ENCODE data around the gene RGS6. TPM values are rescaled to one million over a fixed set of nuclear protein-coding genes. Genes with fewer than 3 reads are reported as not detected.

RGS6 gene
- total RNA-seq, 1 donor from 2014 or later = 1.1 TPM

- DNase-seq (ENCODE audit: low spot score) = no peak
Observed at GRCh38 chr14:72164420-72165228, 232.4 kb downstream of the RGS6 start.

DNA sequence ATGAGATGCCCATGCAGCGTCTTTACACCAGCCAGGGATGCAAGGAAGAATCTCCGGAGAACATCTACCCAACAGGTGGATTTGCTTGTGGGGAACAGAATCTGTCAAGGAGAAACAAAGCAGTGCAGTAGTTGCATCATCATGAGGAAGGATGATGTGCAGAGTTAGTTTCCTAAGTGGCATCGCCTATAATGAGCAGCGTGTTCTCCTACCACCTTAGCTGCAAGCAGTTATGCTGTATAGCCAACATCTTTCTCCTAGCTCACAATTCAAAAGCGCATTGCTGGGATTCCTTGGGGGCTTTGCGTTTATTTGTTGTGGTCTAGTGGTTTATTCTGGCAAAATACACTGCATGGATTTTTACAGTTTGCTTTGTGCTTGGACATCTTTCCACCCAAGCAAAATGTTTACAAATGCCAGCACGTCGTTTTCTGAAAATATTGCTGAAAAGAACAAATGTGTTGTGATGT is 233.0 kb downstream of the RGS6 start:
- no peak for DNase-seq (ENCODE audit: low spot score)

DNA sequence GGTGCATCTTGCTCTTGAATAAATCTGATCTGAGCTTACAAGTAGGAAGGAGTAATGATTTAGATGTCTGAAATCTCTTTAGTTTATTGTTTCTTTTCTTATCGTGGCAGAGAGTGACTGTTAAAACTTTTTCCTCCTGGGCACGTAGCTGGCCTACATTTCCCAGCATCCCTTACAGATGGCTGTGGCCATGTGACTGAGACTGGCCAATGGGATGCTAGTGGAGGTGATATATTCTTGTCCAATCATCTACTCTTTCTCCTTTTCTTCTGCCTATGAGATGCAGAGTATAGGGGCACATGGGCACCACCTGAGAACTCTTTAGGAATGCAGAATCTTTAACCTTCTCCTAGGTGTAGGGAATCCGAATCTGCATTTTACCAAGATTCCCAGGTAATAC is 237.3 kb downstream of the RGS6 start:
- no peak for DNase-seq (ENCODE audit: low spot score)

DNA sequence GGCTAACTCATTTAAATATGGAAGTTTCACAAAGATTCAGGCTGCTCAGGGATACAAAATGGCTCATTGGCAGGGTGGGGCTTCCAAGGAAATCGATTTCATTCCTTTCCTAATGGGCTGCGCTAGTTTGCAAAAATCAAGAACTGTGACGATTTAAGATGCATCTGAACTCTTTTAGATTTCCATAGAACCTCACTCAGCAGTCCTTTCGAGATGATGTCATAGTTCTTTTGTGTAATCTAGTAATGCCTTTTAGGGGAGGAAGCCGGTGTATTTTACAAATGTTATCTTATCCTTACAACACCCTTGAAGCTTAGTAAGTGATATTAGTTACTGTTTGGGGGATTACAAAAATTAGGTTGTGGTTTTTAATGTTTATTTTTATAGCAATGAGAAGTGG is 239.8 kb downstream of the RGS6 start:
- no peak for DNase-seq (ENCODE audit: low spot score)

DNA sequence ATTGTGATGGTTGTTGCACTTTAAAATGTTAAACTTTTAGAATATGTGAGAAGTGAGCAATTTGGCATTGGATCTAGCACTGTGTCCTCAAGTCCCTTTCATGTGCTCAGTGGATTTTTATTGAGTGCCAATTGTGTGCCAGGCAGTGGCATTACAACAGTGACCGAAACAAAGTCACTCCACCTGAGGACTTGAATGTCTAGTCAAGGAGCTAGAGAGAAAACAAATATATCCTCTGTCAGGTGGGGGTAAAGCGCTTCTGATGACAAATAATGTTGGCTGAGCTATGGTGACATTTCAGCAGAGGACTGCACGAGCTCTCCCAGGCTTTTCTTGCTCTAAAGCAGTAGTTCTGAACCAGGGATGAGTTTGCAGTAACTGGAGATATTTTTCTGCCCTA is 240.4 kb downstream of the RGS6 start:
- no peak for DNase-seq (ENCODE audit: low spot score)

DNA sequence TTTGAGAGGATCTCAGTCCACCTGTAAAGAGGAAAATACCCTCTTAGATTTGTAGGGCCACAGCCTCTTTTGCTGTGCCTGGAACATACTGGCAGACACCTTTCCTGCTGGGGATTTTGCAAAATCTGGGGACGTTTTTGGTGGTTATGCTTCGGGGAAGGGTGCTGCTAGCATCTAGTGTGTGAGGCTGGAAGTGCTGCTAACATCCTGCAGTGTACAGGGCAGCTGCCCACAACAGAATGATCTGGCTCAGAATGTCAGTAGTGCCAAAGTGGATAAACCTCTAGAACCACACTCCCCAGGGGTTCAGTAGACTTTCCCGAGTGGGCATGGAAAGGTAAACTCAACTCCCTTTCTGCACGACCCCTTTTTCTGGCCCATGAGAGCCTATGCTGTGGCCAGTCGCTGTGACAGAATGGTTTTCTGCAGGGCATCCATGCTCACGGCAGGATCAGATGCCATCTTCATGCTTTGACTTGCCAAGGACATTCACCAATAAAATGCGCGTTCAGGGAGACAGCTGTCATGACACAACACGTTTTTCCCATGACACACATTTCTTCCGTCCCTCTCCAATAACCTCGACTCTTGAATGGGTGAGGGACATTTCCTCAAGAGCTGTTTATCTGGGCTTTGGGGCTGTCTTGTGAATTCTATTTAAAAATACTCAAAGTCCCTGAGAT is 240.9 kb downstream of the RGS6 start:
- DNase-seq (ENCODE audit: low spot score) = no peak

- no peak for DNase-seq (ENCODE audit: low spot score)
Observed at GRCh38 chr14:72177251-72177650, 245.0 kb downstream of the RGS6 start.

DNA sequence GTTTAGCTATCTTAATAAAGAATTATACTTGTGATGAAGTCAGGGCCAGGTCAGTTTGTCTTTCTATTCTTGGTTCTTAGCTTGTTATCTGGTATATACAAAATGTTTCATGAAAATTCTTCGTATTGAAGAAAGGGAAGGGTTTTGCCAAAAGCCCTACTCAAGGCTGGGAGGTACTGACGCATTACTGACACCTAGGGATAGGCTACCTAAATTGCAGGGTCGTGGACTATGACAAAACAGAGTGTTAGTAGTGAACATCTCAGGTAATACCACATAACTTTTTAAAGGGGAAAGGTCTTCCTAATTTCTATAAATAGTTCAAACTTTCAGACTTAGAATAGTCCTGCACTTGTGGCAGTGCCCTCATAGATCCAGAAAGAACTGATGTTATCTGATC is 246.3 kb downstream of the RGS6 start:
- DNase-seq (ENCODE audit: low spot score) = no peak

DNA sequence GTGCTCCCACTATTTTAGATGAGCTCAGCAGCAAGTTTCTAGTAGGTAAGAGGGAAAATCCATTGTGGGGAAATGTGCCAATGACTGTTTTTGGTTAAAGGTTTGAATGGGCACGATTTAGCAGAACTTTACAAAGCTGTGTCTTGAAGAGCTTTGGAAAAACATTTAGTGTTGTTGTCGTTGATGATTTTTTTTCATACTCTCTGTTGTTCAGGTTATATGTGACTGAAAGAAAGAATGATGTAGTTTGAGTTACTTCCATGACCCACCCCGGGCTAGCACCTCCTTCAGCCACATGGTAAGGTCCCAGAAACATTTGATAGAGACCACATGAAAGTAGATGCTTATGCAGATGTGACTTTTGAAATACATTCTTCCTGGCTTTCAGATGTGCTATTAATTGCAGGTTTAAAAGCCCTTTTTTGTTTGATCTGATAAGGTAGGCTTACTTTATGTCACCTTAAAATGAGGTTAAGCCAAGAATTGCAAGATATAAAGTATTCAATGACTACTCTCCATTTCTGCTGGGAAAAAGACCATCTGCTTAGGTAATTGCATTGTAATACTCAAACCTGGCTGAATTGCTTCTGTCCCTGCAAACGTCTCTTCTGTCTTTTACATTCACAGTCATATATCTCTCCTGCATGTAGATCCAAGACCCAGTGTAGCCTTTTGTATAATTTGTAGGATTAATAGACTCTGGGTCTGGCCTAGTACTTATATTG is 250.6 kb downstream of the RGS6 start:
- DNase-seq (ENCODE audit: low spot score) = no peak

GRCh38 chr14:72183631-72184030 is 251.4 kb downstream of the RGS6 start:
- no peak for DNase-seq (ENCODE audit: low spot score)

GRCh38 chr14:72186523-72186922 is 254.3 kb downstream of the RGS6 start:
- no peak for DNase-seq (ENCODE audit: low spot score)

DNA sequence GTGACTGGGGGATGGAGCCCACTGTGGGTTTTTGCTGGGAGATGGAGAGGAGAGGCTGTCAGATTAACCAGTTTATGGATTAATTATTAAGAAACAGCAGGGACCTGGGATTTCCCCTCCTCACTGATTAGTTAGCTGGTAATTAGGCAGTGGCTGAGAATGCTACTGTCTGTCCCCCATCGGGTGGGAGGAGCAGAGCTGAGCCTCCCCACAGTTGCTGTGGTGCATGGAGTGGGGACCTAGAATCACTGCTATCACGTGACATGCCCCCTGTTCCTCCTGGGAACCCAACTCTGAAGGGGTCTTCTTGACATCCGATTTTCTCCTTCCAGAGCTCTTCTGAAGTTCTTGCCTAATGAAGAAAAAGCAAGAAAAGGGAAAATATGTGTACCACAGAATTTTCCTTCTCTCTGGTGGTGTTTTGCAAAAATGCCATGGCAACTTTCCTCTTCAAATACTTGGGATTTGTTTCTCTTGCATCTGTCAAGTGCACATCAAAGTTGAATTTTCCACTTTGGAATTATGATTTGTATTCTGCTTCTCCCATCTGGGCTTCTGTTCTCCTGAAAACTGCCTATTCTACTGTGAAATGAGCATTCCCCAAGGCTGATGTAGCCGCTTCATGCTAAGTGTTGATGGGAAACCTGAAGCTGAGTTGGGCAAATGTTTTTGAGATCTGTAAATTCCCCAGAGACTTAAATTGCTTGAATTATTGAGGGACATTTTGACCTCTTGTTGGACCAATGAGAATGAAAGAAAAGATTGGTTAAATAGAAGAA is 264.2 kb downstream of the RGS6 start:
- no peak for DNase-seq (ENCODE audit: low spot score)

DNA sequence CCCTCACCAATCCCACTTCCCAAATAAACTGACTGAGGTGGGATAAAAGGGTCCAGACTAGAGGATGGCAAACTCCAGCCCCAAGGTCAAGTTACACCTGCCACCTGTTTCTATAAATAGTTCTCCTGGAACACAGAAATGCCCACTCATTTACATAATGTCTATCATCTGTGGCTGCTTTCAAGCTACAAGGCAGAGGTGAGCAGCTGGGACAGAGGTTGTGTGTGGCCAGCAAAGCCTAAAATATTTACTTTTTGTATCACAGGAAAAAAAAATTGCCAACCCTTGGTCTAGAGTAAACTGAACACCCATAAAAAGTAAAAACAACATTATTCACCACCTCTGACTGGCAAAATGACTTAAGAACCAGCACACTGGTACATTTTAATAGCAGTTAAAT is 269.4 kb downstream of the RGS6 start:
- no peak for DNase-seq (ENCODE audit: low spot score)

- no peak for DNase-seq (ENCODE audit: low spot score)
Observed at GRCh38 chr14:72213424-72213823, 281.2 kb downstream of the RGS6 start.

GRCh38 chr14:72215080-72215479 is 282.9 kb downstream of the RGS6 start:
- DNase-seq (ENCODE audit: low spot score) = no peak

GRCh38 chr14:72217135-72217534 is 284.9 kb downstream of the RGS6 start:
- DNase-seq (ENCODE audit: low spot score) = no peak

DNA sequence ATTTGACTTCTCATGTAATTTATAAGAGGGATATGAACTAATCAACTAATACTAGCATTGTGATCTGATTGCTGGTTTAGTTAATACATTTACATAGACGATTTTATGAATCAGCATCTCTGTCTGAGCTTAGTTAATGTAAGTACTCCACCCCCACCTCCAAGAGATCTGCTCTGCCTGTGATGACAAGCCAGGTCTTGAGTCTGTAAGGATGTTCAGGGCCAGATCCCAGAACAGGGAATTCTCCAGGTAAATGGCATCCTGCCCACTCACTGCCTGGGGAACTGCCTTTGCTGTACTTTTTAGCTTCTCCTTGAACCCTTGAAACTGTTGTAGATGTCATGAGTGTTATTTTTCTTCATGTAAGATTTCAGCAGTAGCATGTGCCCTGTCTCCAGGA is 289.8 kb downstream of the RGS6 start:
- DNase-seq (ENCODE audit: low spot score) = no peak

DNA sequence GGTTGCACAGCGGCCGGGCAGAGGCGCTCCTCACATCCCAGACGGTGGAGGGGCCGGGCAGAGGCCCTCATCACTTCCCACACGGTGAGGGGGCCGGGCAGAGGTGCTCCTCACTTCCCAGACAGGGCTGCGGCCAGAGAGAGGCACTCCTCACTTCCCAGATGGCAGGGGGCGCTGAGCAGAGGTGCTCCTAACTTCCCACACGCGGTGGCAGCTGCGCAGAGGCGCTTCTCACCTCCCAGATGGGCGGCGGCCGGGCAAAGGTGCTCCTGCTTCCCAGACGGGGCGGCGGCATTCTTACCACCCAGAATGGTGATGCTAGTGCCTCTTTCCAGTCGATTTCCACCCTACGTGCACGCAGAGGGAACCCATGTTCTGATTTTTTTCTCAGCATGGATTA is 304.4 kb downstream of the RGS6 start:
- no peak for DNase-seq (ENCODE audit: low spot score)

- DNase-seq (ENCODE audit: low spot score) = no peak
Observed at GRCh38 chr14:72237722-72238666, 305.8 kb downstream of the RGS6 start.

Data from ureter (tissue), 1 donor.